ENCODE results near the gene ZNF511.

The ZNF511 gene

DNA sequence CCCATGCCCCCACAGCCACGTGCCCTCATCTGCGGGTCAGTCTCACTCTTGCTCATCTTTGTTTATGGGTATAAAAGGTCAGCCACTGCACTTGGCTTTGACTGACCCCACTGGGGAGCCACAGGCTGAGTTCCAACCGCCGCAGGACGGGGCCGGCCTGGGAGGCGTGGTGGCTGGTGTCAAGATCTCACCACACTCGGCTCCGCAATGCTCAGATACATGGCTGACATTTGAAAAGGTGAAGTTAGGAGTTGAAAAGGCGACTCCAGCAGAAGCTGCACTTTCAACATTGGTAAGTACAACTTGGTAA is 14.9 kb upstream of the ZNF511 start:
- no peak for DNase-seq

DNA sequence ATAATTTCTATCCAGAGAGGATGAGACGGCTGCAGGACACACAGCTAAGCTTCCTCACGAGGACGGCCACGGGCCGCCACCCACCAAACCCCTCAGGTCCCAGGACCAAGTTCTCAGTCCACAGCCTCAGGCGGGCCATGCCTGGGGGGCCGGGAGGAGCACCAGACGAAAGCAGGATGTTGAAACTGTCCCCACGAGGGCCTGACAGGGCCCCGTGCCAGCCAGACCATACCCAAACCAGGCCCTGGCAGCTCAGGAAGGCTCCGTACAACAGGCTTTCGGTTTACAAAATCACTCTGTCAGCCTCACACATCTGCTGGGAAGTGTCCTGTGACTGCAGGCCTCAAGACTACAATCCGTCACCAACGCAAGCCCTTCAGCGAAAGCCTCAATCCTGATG is 14.5 kb upstream of the ZNF511 start:
- DNase-seq, result no peak

DNA sequence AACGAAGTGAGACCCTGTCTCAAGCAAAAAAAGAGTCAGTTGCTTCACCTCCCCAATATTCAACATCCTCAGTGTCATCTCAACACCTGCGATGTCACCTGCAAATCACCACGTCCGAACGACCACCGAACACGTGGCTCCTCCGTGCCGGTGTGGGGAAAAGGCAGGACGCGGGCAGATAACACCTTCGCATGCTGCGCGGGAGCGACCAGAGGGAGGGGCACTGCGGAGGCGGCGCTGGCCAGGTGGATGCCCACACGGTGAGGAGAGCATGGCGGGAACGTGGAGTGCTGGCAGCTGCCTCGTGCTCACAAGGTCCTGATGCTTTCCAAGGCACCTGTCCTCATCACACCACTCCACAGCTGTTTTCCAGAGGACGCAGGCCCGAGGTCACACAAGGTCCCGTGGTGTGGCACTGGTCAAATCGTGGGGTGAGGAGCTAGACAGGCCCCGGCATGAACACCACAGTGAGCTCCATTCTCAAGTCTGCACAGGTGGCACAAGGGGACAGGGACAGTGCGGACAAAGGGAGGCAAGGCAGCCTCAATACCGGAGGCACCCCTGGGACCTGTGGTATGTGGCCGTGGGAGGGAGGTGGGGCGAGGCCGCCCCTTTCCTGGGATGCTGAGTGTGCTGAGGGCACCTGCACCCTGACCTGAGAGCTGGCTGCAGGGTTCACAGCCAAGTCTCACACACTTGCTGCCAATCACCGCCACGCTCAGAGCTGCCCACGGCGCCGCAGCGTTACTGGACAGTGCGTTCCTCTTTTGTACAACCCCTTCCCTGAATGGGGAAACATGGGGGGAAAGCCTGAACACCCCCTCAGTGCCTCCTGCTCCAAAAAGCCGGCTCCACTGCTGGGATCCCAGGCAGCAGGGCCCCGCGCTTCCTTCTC is 13.0 kb upstream of the ZNF511 start:
- no peak for DNase-seq

DNA sequence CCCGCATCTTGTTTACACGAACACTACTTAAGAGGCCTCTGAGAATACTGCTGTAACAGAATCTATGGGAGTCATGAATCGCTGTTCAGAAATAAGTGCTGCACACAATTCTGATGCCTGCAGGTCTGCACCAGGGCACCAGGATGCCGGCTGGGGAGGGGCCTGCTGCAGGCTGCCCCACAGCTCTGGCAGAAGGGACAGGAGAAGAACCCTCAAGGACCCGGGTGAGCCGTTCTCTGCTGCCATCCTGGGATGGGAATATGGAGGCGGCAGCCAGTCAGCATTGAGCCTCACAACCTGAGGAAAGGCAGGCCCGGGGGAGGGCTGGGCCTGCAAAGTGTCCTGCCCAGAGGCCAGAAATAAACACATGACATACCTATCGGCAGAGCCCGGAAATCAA is 11.2 kb upstream of the ZNF511 start:
- no peak for DNase-seq

DNA sequence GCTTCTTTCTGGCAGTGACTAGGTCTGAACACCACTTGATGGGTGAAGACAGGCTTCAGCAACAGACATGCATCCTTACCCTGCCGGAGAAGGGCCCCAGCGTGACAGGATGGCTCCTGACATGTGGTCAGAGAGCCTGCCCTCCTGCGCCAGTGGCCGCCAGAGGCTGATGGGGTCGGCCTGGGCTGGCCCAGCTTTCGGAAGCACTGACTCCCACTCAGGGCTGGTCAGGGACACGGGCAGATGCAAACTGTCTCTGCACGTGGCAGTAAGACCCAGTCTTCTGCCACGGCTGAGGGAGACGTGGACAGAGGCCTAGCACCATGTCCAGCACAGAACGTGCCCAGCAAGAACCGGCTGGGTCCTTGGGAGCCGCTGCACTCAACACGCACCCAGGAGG is 10.2 kb upstream of the ZNF511 start:
- no peak for DNase-seq

DNA sequence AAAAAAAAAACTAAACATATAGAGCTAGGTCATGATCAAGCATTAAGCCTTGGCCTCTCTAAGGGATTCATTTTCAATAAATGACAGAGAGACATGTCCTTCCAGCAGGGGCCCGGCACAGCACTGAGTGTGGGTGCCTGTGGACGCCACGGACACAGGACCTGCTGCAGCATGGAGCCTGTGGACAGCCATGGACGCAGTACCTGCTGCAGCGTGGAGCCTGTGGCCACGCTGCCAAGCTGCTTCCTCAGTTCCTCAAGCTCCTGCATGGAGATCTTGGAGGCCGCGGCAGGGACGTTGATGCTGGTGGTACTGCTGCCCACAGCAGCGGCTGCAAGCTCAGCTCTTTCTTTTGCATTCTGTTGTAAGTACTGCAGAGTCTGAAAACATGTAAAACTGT is 9.5 kb upstream of the ZNF511 start:
- DNase-seq, result no peak

DNA sequence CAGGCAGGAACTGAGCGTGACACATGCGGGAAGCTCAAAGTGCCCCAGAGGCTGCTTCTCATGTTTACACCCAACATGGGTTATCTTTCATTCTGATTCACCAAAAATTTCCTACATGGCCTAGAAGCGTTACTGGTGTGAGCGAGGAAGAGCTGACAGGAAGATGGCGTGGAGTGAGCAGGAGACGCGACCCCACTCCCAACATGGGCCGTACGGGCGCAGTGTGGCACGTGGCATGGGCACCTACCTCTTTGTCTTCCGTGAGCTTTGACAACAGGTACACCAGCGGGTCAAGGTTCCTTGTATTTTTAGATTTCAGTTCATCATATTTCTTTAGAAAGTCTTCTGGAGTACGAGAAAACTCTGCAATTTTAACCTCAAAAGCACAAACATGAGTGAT is 9.0 kb upstream of the ZNF511 start:
- DNase-seq, result no peak

DNA sequence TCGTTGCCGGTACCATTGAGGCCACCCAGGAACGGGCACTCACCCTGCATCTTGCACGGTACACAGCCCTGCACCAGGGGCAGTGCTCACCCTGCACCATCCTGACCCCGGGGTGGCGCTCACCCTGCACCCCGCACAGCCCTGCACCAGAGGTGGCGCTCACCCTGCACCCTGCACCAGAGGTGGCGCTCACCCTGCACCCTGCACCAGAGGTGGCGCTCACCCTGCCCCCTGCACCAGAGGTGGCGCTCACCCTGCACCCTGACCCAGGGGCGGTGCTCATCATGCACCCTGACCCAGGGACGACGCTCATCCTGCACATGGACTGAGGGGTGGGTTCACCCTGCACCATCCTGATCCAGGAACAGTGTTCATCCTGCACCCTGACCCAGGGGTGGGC is 6.5 kb upstream of the ZNF511 start:
- no peak for DNase-seq

DNA sequence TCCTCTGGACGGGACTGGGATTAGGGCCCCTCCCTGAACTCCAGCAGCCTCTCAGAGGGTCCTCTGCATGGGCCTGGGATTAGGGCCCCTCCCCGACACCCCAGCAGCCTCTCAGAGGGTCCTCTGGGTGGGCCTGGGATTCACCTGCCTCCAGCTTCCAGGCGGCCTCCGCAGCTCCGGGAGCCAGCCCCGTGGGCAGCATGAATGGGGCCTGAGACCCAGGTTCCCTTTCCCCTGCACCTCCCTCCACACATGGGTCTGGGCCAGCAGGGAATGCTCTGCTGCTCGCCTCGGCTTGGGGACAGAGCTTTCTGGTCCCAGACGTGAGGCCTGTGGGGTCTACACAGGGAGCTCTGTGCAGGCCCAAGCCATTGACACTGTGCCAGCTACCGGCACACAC is 5.5 kb upstream of the ZNF511 start:
- DNase-seq, result no peak

DNA sequence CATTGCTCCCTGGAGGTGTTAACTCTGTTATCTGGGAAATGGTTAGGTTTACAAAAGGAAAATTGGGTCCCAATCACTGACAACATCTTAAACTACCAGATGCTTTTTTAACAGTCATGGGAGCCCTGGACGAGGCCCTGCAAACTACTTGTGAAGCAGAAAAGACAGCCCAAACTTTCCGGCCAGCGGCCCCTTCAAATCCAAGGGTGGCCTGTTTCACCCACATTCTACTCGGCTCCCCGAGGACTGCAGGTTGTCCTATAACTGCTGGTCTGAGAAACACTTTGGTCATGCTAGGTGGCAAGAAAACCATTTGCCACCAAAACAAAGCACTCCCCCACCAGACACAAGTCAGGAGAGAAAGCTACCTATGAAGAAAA is 2.6 kb upstream of the ZNF511 start:
- no peak for DNase-seq

DNA sequence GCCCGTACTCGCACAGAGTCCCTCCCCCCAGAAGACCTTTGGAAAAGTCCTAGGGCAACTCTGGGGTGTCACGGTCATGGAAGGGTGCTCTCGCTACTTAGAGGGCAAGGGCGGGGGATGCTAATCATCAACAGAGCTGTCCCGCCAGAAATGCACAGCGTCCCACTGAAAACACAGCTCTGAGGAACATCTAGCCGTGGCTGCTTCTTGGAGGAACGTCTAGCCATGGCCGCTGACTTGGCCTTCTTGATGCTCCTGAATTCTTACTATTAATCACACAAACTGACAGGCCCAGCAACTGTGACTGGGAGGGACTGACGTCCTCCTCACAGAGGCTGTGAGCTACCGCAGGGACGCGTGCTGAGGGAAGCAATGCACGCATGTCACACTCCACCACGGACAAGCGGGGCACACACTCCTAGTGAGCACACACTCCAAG is 1.8 kb upstream of the ZNF511 start:
- DNase-seq, result no peak

DNA sequence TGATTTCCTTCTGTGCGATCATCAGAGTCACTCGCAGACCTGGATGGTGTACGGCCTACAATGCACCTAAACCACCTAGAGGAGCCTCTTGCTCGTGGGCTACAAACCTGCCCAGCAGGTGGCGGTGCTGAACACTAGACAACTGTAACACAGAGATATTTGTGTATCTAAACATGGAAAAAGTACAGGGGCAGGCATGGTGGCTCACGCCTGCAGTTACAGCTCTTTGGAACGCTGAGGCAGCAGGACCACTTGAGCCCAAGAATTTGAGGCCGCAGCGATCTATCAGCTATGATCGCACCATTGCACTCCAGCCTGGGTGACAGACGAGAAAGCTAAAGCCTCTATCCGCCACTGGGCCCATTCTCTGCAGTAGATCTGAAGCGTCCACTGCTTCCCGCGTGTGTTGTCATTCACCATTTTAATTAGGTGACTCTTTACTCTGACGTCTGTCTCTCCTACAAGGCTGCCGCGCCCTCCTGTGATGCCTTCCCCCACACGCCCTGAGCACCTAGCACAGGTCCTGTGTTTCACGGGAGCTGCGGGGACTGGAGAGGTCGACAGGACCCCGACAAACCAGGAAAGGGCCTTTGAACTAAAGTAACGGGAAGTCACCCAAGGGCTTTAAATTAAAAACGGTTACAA is 816 bp upstream of the ZNF511 start:
- peak; percentile 88 for DNase-seq

DNA sequence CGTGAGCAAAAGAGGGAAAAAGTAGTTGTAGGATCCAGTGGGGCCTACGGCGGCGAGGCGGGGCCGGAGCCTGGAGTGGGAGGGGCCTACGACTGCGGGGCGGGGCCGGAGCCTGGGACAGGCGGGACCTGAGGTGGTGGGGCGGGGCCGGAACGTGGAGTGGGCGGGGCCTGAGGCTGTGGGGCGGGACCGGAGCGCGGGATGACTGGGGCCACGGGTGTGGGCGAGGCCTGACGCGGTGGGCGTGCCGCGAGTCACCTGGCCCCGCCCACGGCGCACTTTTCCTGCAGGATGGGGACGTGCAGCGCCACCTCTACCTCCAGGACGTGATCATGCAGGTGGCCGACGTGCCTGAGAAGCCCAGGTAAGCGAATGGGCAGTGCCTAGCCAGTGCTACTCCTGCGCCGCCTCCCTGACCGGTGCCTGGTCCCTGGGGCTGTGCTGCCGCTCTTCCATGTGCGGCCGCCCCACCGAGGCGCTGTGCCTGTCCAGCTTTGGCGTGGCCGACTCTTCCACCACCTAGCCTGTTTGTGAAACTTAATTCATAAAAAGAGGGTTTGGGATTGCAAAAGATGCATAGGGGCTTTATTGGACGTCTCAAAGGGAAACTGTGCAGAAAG is 496 bp downstream of the ZNF511 start:
- peak; percentile 95 for DNase-seq

DNA sequence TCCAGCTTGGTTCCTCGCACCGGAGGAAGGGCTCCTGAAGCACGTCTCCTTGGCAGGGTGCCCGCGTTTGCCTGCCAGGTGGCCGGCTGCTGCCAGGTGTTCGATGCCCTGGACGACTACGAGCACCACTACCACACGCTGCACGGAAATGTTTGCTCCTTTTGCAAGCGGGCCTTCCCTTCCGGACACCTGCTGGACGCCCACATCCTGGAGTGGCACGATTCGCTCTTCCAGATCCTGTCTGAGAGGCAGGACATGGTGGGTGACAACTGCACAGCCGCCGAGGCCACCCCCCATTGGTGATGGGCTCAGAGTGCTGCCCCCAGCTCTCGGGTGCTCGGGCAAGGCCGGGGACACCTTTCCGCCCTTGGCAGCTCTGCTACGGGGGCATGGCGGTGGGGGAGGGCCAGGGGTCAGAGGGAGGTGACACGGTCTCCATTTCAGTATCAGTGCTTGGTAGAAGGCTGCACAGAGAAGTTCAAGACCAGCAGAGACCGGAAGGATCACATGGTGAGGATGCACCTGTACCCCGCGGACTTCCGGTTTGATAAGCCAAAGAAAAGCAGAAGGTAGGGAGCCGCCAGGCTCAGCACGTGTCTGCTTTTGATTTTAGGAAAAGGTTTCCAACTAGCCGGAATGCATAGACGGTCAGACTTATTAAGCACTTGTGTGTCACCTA is 1.1 kb downstream of the ZNF511 start:
- no peak for DNase-seq

DNA sequence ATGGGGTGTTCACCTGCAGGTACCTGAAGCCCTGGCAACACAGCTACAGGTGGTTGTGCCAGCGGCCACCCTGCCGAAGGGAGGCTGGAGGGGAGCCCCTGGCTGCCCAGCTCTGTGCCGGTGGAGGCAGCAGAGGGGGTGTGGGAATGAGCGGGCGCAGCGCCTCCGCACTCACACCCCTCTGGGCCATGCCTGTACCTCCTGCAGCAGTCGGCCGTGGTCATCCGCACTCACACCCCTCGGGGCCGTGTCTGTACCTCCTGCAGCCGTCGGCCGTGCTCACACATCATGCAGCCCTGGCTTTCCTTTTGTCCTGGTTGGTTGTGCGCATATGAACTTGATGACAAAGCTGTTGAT is 1.7 kb downstream of the ZNF511 start:
- no peak for DNase-seq

DNA sequence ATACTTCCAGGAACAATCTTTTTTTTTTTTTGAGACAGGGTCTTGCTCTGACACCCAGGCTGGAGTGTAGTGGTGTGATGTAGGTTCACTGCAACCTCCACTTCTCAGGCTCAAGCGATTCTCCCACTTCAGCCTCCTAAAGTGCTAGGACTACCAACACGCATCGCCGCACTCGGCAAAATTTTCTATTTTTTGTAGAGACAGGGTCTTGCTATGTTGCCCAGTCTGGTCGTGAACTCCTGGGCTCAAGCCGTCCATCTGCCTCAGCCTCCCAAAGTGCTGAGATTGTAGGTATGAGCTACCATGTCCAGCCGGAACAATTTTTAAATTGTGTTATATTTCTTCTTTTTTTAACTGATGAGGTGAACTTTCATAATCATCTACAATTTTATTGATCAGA is 2.1 kb downstream of the ZNF511 start:
- no peak for DNase-seq

DNA sequence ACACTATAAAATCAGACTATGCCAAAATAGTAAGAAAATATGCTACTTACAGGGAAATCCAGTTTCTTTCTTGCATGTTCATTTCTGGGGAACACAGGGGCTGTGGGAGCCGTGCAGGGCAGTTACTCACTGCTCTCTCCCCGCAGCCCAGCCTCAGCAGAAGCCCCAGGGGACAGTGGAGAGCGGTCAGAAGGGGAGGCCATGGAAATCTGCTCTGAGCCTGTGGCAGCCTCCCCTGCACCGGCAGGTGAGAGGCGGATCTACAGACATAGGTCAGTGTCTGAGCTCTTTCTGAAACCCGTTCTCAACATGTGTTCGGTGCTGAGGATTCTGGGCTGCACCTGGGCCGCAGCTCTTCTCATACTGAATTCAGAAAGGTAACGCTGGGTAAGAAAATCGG is 2.9 kb downstream of the ZNF511 start:
- DNase-seq, result no peak

DNA sequence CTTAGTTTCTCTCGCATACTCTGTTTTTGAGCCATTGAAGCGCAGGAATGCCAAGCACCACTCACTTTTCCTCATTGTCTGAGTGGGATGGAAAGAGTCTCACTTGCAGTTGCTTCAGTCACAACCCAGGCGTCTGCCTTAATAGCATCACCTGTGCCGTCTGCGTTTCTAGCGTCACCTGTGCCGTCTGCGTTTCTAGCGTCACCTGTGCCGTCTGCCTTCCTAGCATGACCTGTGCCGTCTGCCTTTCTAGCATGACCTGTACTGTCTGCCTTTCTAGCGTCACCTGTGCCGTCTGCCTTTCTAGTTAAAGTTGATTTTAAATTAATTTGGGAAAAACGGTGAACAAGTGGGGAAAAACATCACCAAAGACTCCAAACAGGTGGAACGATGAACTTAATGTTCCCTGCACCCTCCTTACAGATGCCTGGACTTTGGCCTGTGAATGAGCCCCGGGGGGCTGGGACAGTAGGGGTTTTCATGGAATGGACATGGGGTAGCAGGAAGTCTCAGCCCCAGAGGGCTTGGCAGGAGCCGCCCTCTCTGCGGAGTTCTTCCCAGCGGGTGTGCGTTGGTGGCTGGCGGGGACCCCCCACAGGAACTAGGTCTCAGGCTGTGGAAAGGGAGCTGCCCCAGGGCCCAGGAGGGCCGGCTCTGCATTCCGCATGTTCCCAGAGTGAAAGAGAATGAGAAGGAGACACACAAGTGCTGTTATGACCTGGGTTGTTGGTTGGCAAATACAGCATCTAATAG is 3.5 kb downstream of the ZNF511 start:
- DNase-seq, result no peak

DNA sequence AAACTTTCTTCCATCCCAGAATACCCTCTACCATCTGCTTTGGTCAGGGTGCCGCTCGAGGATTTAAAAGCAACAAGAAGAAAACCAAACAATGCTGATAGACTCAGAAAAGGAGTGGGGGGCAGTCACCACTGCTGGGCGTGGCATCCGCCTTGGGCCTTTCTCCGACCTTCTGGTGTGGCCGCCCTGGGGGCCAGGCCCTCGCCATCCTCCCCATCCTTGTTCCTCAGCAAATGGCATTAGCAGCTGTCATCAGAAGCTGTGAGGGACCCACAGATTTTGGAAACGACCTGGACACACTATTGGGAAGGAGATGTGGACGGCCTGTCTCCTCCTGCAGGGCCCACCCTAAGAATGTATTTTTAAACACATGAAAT is 4.0 kb downstream of the ZNF511 start:
- no peak for DNase-seq

DNA sequence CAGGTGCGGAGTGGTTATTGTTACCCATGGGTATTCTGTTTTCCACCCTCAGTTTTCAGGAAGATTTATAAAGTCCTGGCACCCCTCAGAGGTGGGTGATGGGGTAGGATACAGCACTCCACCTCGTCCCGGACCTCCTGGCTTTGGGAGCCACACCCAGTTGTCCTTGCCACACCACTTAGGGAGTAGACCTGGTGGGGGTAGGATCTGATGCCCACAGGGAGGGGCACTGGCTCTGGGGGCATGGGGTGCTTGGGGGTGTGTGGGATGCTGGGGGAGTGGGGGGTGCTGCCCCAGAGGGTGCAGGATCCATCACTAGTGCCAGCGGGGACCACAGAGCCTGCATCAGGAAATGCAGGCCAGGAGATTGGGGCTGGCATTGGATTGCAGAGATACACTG is 4.5 kb downstream of the ZNF511 start:
- no peak for DNase-seq

DNA sequence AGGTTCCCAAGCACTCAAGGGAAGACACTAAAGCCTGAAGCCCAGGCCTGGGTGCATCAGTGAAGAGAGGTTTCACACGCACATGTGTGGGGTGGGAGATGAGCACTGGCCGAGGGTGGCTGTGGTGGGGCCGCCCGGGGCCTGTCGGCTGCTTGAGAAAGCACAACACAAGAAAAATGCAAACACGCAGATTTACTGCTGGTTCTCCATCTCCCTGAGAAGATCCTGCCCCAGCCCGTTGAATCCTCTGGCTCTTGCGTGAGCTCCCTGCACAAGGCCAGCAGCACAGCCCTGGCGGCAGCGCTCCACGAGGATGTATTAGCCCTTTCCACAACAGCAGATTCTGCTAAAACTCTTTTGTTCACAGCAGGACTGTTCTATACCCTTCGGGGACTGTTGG is 6.2 kb downstream of the ZNF511 start:
- no peak for DNase-seq

DNA sequence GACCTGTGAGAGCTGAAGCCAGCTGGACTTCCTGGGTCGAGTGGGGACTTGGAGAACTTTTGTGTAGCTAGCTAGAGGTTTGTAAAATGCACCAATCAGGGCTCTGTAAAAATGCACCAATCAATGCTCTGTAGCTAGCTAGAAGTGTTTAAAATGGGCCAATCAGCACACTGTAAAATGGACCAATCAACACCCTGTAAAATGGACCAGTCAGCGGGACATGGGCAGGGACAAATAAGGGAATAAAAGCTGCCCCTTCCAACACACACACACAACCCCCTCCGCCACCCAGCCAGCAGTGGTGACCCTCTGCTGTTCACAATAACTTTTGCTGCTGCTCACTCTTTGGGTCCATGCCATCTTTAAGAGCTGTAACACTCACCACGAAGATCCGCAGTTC is 7.1 kb downstream of the ZNF511 start:
- DNase-seq, result no peak

DNA sequence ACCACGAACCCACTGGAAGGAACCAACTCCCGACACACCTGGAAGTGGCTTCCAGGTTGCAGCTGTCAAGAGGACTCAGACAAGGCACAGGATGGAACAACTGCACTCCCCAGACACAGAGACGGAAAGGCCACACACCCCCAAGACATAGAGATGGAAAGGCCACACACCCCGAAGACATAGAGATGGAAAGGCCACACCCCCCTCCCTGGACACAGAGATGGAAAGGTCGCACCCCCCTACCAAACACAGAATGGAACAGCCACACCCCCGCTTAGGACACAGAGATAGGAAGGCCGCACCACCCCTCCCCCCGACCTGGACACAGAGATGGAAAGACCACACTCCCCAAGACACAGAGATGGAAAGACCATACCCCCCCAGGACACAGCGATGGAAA is 7.6 kb downstream of the ZNF511 start:
- DNase-seq, result no peak
